Skeletal muscle tissue (tissue), 4 donors: ENCODE measurements around the gene SYNDIG1L. TPM values are rescaled to one million over a fixed set of nuclear protein-coding genes. Genes with fewer than 3 reads are reported as not detected.

Experiments
- H3K27ac ChIP-seq: one replicate; pipeline ENCODE4 v1.7.0; 2013; ENCODE audit warnings: mild to moderate bottlenecking, low read depth, low read length, inconsistent platforms
- H3K27me3 ChIP-seq, 3 donors: one replicate each; pipeline ENCODE4 v1.7.0; 2013; ENCODE audit warnings: low read length in 3 of 3; ENCODE audit not compliant: control insufficient read depth in 3 of 3, insufficient read depth in 3 of 3
- H3K36me3 ChIP-seq, 3 donors: one replicate each; pipeline ENCODE4 v1.7.0; 2013; ENCODE audit warnings: low read length in 3 of 3; ENCODE audit not compliant: control insufficient read depth in 3 of 3, insufficient read depth in 3 of 3
- H3K4me1 ChIP-seq, 3 donors: one replicate each; pipeline ENCODE4 v1.7.0; 2013; ENCODE audit warnings: low read length in 3 of 3, mild to moderate bottlenecking in 3 of 3; ENCODE audit not compliant: control insufficient read depth in 3 of 3, insufficient read depth in 3 of 3
- H3K4me3 ChIP-seq, 3 donors: one replicate each; pipeline ENCODE4 v1.7.0; 2013; ENCODE audit warnings: low read length in 3 of 3
- H3K9ac ChIP-seq, 3 donors: one replicate each; pipeline ENCODE4 v1.7.0; 2013; ENCODE audit warnings: low read length in 3 of 3, mild to moderate bottlenecking in 3 of 3, moderate library complexity in 2 of 3, low read depth in 1 of 3
- H3K9me3 ChIP-seq, 3 donors: one replicate each; pipeline ENCODE4 v1.7.0; 2013; ENCODE audit warnings: low read length in 3 of 3; ENCODE audit not compliant: control insufficient read depth in 3 of 3
- total RNA-seq: library from RNA; depleted of rRNA; stranded (reverse); fragments of >200 nt; gene quantifications from one replicate; pipeline ENCODE4 v1.2.3, GENCODE V29; 2014
- donor health status: Osteomylitis.

Gene SYNDIG1L
- total RNA-seq, 1 donor from 2014 or later = under 0.01 TPM

DNA sequence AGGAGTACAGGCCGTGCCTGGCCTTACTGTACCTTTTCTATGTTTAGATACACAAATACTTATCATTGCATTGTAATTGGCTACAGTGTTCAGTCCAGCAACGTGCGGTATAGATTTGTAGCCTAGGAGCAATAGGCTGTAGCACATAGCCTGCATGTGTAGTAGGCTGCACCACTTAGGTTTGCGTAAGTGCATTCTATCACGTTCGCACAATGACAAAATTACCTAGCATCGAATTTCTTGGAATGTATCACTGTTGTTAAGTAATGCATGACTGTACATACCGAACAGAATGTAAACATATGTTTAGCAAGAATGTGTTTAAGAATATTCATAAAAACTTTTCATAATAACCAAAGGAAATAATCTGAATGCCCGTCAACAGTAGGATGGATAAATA is 45.8 kb downstream of the SYNDIG1L start:
- H3K4me1 ChIP-seq = no peaks in the 10 kb centered on the region
- H3K9me3 ChIP-seq = no peaks in the 10 kb centered on the region
- no peak overlapping the region for H3K4me3 ChIP-seq
- H3K9ac ChIP-seq = no peak overlapping the region
- no peak overlapping the region for H3K27ac ChIP-seq
- H3K36me3 ChIP-seq = no peaks in the 10 kb centered on the region
- H3K27me3 ChIP-seq = no peaks in the 10 kb centered on the region

DNA sequence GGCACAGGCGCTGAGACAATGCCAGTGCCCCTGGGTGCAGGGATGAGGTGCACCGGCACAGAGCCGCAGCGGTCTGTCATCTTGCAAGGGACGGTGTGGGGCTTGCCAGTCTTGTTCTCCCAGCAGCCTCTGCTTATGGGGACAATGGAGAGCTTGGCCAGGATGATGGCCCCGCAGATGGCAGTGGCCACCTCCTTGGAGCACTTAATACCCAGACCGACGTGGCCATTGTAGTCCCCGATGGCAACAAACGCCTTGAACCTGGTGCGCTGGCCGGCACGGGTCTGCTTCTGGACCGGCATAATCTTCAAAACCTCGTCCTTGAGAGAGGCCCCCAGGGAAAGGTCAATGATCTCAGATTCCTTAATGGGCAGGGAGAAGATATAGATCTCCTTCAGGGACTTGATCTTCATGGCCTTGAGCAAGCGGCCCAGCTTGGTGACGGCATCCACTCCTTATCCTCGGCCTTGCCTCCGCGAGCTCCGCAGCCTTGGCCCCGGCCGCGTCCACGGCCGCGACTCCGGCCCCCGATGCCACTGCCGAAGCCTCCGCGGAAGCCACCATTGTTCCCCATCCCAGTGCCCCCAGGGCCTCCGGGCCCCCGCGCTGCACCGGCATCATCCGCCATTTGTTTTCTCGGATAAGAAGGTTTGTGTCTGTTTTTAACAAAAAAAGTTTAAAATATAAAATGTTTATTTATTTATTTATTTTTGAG is 47.9 kb downstream of the SYNDIG1L start:
- H3K4me3 ChIP-seq = no peak overlapping the region
- H3K4me1 ChIP-seq = no peaks in the 10 kb centered on the region
- no peak overlapping the region for H3K27ac ChIP-seq
- H3K36me3 ChIP-seq = no peaks in the 10 kb centered on the region
- H3K9me3 ChIP-seq = no peaks in the 10 kb centered on the region
- no peaks in the 10 kb centered on the region for H3K27me3 ChIP-seq
- no peak overlapping the region for H3K9ac ChIP-seq

DNA sequence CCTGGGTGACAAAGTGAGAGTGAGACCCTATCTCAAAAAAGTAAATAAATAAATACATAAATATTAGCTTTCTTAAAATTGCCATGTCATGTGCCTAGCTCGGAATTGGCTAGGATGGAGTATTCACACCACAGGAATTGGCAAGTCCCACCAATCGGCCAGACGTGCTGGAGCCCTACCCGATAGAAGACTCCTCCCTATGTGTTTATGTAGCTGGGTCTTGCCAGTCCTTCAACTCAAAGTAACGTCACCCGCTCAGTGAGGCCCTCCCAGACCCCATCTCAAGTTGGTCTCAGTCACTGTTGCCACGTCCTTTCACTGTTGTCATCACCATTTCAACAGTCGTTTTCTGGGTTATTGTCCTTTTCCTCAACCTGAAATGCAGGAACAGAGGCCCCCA is 57.6 kb downstream of the SYNDIG1L start:
- H3K36me3 ChIP-seq = no peaks in the 10 kb centered on the region
- no peaks in the 10 kb centered on the region for H3K9me3 ChIP-seq
- H3K4me1 ChIP-seq = no peaks in the 10 kb centered on the region
- no peak overlapping the region for H3K9ac ChIP-seq
- H3K27me3 ChIP-seq = peaks cover 0 to 4% (median 2%) of the 10 kb centered on the region in 3 donors
- no peak overlapping the region for H3K27ac ChIP-seq
- no peak overlapping the region for H3K4me3 ChIP-seq

DNA sequence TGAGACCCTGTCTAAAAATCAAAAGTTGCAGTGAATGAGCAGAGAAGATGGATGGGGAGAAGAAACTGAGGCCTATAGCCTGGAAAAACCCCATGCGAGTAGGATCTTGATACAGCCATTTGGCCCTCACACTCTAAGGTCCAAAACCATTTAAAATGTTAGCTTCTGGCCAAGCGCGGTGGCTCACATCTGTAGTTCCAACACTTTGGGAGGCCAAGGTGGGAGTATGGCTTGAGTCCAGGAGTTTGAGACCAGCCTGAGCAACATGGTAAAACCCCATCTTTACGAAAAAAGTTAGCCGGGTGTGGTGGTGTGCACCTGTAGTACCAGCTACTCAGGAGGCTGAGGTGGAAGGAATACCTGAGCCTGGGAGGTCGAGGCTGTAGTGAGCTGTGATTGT is 58.0 kb downstream of the SYNDIG1L start:
- Histone ChIP-seq H3K27ac (no peak overlapping the region), H3K9me3 (no peaks in the 10 kb centered on the region), H3K36me3 (no peaks in the 10 kb centered on the region), H3K9ac (no peak overlapping the region), H3K27me3 (peaks cover 0 to 4% (median 2%) of the 10 kb centered on the region in 3 donors), H3K4me1 (no peaks in the 10 kb centered on the region), H3K4me3 (no peak overlapping the region)

DNA sequence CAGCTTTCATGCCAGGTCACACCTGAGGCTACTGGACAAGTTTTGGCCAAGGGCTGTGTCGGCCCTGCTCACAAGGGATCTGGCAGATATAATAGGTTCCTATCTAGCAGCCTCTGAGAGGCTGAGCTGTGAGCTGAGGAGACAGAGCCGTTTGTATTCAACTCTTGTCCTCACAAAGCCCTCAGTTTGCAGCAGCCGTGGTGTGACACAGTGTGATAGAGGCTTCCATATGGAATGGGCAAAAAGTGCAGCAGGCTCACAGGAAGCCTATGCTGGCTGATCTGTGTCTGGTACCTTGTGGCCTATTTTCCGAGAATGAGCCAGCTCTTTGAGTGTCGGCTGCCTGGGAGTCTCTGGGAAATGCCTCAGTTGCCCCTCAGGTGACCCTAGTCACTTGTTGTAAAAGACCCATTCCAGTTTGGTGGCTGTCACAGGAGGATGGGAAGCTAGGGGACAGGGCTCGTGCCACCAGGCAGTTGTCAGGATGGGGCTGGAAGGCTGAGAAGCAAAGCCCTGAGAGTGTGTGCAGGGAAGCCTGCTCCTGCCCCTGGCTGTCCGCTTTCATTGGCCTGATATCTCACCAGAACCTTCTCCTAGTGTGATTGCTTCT is 61.6 kb downstream of the SYNDIG1L start:
- Histone ChIP-seq H3K4me1 (peaks cover 0 to 3% (median 0%) of the 10 kb centered on the region in 3 donors), H3K4me3 (no peak overlapping the region), H3K36me3 (no peaks in the 10 kb centered on the region), H3K9ac (no peak overlapping the region), H3K27ac (no peak overlapping the region), H3K9me3 (no peaks in the 10 kb centered on the region), H3K27me3 (peaks cover 0 to 4% (median 2%) of the 10 kb centered on the region in 3 donors)

DNA sequence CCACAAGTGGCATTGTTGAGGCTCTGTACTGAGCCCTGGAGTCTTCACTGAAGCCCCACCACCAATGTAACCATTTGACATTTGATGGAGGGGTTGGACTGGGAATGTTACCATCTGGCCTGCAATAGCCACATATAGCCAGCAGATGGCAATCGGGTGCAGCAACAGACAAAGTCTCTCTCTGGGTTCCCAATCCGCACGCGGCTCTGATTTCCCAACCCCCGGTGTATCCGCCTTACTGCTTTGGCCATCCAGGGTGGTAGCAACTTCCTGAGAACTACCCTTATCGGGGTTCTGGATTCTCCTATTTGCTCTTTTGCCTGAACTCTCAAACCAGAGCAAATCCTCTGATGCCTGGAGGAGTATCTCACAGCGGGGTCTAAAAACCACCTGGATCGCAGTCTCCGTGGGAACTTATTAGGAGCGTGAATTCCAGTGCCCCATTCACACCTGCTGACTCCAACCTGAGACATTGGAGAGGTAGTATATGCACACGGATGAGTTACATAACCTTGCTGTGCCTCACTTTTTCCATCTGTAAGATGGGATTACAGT is 63.6 kb downstream of the SYNDIG1L start:
- Histone ChIP-seq H3K4me1 (peaks cover 0 to 3% (median 0%) of the 10 kb centered on the region in 3 donors), H3K27ac (no peak overlapping the region), H3K27me3 (peaks cover 0 to 5% (median 4%) of the 10 kb centered on the region in 3 donors), H3K4me3 (no peak overlapping the region), H3K36me3 (no peaks in the 10 kb centered on the region), H3K9ac (no peak overlapping the region), H3K9me3 (no peaks in the 10 kb centered on the region)

DNA sequence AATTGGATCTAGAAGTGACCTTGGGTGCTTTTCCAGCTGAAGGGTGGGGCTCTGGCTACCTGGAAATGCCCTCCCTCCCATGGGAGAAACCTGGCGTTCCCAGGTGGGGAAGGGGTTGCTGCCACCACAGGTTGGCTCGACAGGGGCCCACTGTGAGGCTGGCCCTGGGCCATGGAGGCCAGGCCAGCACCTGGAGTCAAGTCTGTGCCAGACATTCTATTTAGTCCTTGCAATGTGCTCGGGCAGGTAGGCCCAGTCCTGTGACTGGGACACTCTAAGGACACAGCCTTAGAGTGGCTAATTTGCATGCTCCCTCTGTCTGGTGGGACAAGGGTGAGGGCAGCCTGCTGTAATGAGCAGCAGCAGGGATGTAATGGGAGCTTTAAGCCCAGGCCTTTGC is 65.8 kb downstream of the SYNDIG1L start:
- no peaks in the 10 kb centered on the region for H3K36me3 ChIP-seq
- H3K4me1 ChIP-seq = peaks cover 0 to 3% (median 0%) of the 10 kb centered on the region in 3 donors
- H3K27me3 ChIP-seq = peaks cover 0 to 5% (median 4%) of the 10 kb centered on the region in 3 donors
- H3K4me3 ChIP-seq = no peak overlapping the region
- H3K9ac ChIP-seq = no peak overlapping the region
- no peak overlapping the region for H3K27ac ChIP-seq
- H3K9me3 ChIP-seq = no peaks in the 10 kb centered on the region

DNA sequence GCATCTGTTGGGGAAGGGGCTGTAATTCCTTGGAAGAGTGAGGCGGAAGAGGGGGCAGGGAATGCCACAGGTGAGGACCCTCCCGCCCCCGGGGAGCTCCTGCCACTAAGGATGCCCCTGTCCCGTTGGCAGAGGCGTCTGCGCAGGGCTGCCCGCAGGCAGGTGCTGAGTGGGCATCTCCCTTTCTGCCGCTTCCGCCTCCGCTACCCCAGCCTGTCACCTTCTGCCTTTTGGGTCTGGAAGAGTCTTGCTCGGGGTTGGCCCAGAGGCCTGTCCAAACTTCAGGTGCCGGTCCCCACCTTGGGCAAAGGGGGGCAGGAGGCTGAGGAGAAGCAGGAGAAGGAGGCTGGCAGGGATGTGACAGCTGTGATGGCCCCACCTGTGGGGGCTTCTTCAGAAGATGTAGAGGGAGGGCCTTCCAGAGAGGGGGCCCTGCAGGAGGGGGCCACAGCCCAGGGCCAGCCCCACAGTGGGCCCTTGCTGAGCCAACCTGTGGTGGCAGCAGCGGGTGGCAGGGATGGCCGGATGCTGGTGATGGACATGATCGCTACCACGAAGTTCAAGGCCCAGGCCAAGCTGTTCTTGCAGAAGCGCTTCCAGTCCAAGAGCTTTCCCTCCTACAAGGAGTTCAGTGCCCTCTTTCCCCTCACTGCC is 67.7 kb downstream of the SYNDIG1L start:
- Histone ChIP-seq H3K27me3 (peaks cover 0 to 4% (median 3%) of the 10 kb centered on the region in 3 donors), H3K27ac (no peak overlapping the region), H3K36me3 (no peaks in the 10 kb centered on the region), H3K9ac (no peak overlapping the region), H3K4me3 (no peak overlapping the region), H3K4me1 (peaks cover 0 to 3% (median 0%) of the 10 kb centered on the region in 3 donors), H3K9me3 (no peaks in the 10 kb centered on the region)

DNA sequence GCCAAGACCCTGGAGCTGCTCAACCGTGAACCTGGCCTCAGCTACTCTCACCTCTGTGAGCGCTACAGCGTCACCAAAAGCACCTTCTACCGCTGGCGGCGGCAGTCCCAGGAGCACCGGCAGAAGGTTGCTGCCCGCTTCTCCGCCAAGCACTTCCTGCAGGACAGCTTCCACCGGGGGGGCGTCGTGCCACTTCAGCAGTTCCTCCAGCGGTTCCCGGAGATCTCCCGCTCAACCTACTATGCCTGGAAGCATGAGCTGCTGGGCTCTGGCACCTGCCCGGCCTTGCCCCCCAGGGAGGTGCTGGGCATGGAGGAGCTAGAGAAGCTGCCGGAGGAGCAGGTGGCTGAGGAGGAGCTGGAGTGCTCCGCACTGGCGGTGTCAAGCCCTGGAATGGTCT is 68.4 kb downstream of the SYNDIG1L start:
- no peak overlapping the region for H3K9ac ChIP-seq
- no peaks in the 10 kb centered on the region for H3K9me3 ChIP-seq
- H3K36me3 ChIP-seq = no peaks in the 10 kb centered on the region
- H3K4me1 ChIP-seq = peaks cover 0 to 2% (median 0%) of the 10 kb centered on the region in 3 donors
- no peak overlapping the region for H3K27ac ChIP-seq
- peaks cover 0 to 4% (median 3%) of the 10 kb centered on the region in 3 donors for H3K27me3 ChIP-seq
- no peak overlapping the region for H3K4me3 ChIP-seq
